Liver (tissue), 9 donors: ENCODE measurements around the gene ZBTB47. TPM values are rescaled to one million over a fixed set of nuclear protein-coding genes. Genes with fewer than 3 reads are reported as not detected.

Experiments
- DNase-seq: peaks from one replicate; pipeline ENCODE4 v3.0.0-alpha.2; 2017; ENCODE audit warnings: low spot score
- H3K27ac ChIP-seq, 2 donors: one replicate each; pipeline ENCODE4 v1.7.0; 2013; ENCODE audit warnings: inconsistent platforms in 2 of 2, low read length in 2 of 2, control low read depth in 1 of 2, low read depth in 1 of 2, mild to moderate bottlenecking in 1 of 2
- H3K27me3 ChIP-seq, 4 donors: one replicate each; pipeline versions ENCODE4 v1.6.1 to v1.7.0; 2013; ENCODE audit warnings: low read length in 3 of 4, inconsistent platforms in 1 of 4, mild to moderate bottlenecking in 1 of 4, moderate library complexity in 1 of 4; ENCODE audit not compliant: control insufficient read depth in 4 of 4, insufficient read depth in 4 of 4
- H3K36me3 ChIP-seq, 4 donors: one replicate each; pipeline versions ENCODE4 v1.6.1 to v1.7.0; 2013; ENCODE audit warnings: low read length in 3 of 4, mild to moderate bottlenecking in 3 of 4, low read depth in 1 of 4, moderate library complexity in 1 of 4; ENCODE audit not compliant: control insufficient read depth in 4 of 4, insufficient read depth in 3 of 4
- H3K4me1 ChIP-seq, 4 donors: one replicate each; pipeline versions ENCODE4 v1.6.1 to v1.7.0; 2013; ENCODE audit warnings: low read length in 3 of 4, mild to moderate bottlenecking in 3 of 4, moderate library complexity in 1 of 4; ENCODE audit not compliant: control insufficient read depth in 4 of 4, insufficient read depth in 4 of 4
- H3K4me3 ChIP-seq, 3 donors: one replicate each; pipeline versions ENCODE4 v1.6.1 to v1.7.0; 2013; ENCODE audit warnings: low read length in 3 of 3, control low read depth in 1 of 3, low read depth in 1 of 3, mild to moderate bottlenecking in 1 of 3
- H3K9ac ChIP-seq, 2 donors: one replicate each; pipeline ENCODE4 v1.7.0; 2013; ENCODE audit warnings: low read length in 2 of 2, mild to moderate bottlenecking in 2 of 2, moderate library complexity in 2 of 2, control low read depth in 1 of 2, low read depth in 1 of 2
- H3K9me3 ChIP-seq, 4 donors: one replicate each; pipeline versions ENCODE4 v1.6.1 to v1.7.0; 2013; ENCODE audit warnings: low read length in 3 of 4; ENCODE audit not compliant: control insufficient read depth in 4 of 4
- EGR1 ChIP-seq, 2 donors: IDR thresholded peaks; 2 replicates each; pipeline ENCODE4 v1.6.1; 2016 to 2018; ENCODE audit warnings: antibody characterized with exemption in 2 of 2, low read depth in 2 of 2
- FOXA1 ChIP-seq: IDR thresholded peaks from 2 replicates; pipeline ENCODE4 v1.6.1; 2016; ENCODE audit warnings: antibody characterized with exemption
- FOXA2 ChIP-seq: IDR thresholded peaks from 2 replicates; pipeline ENCODE4 v1.6.1; 2016; ENCODE audit warnings: antibody characterized with exemption
- GABPA ChIP-seq, 2 donors: IDR thresholded peaks in 1 of 2; conservative IDR thresholded peaks in 1 of 2; 2 replicates each; pipeline ENCODE4 v1.6.1; 2016; ENCODE audit warnings: antibody characterized with exemption in 2 of 2, mild to moderate bottlenecking in 1 of 2, moderate library complexity in 1 of 2
- HNF4A ChIP-seq, 2 donors: conservative IDR thresholded peaks; 2 replicates each; pipeline ENCODE4 v1.6.1; 2016; ENCODE audit warnings: antibody characterized with exemption in 2 of 2, mild to moderate bottlenecking in 2 of 2
- HNF4G ChIP-seq: IDR thresholded peaks from 2 replicates; pipeline ENCODE4 v1.6.1; 2016; ENCODE audit warnings: antibody characterized with exemption
- JUND ChIP-seq, 2 donors: IDR thresholded peaks; 2 replicates each; pipeline ENCODE4 v1.6.1; 2016; ENCODE audit warnings: antibody characterized with exemption in 2 of 2
- NR2F2 ChIP-seq: IDR thresholded peaks from 2 replicates; pipeline ENCODE4 v1.6.1; 2016; ENCODE audit warnings: antibody characterized with exemption
- RAD21 ChIP-seq, 2 donors: IDR thresholded peaks; 2 replicates each; pipeline ENCODE4 v1.6.1; 2016; ENCODE audit warnings: antibody characterized with exemption in 2 of 2, mild to moderate bottlenecking in 2 of 2
- RXRA ChIP-seq, 2 donors: IDR thresholded peaks; 2 replicates each; pipeline ENCODE4 v1.6.1; 2017 to 2018; ENCODE audit warnings: antibody characterized with exemption in 2 of 2, mild to moderate bottlenecking in 1 of 2
- SP1 ChIP-seq: IDR thresholded peaks from 2 replicates; pipeline ENCODE4 v1.6.1; 2018; ENCODE audit warnings: antibody characterized with exemption, mild to moderate bottlenecking
- TAF1 ChIP-seq: conservative IDR thresholded peaks from 2 replicates; pipeline ENCODE4 v1.6.1; 2016; ENCODE audit warnings: antibody characterized with exemption, mild to moderate bottlenecking
- YY1 ChIP-seq: IDR thresholded peaks from 2 replicates; pipeline ENCODE4 v1.6.1; 2016; ENCODE audit warnings: antibody characterized with exemption, mild to moderate bottlenecking
- WGBS: extraction: QIAGEN DNeasy Blood & Tissue Kit; methylation state at CpG from one replicate; pipeline ENCODE4 v1.1.7; 2013; 5-methylcytosine and 5-hydroxymethylcytosine counted together
- polyA plus RNA-seq, 2 donors: library from polyadenylated mRNA; stranded (reverse) in 1 of 2; unstranded in 1 of 2; fragments of 200-250 nt in 1 of 2; fragments of >200 nt in 1 of 2; fragmentation: Nextera tagmentation in 1 of 2; extraction: Ambion mirVana in 1 of 2; gene quantifications; one replicate each; pipeline versions ENCODE4 v1.2.1 to v1.2.3, GENCODE V29; 2013 to 2015
- total RNA-seq, 2 donors: library from RNA; depleted of rRNA; stranded (reverse); fragments of >200 nt; gene quantifications; one replicate each; pipeline ENCODE4 v1.2.3, GENCODE V29; 2014
- TF ChIP-seq, protein P1 (sequence below): IDR thresholded peaks from 2 replicates; pipeline ENCODE4 v1.6.1; 2016; ENCODE audit warnings: antibody characterized with exemption
- TF ChIP-seq, protein P2 (sequence below): IDR thresholded peaks from 2 replicates; pipeline ENCODE4 v1.6.1; 2016; ENCODE audit warnings: antibody characterized with exemption
- TF ChIP-seq, protein P3 (sequence below): fragments of 150-350 bp; IDR thresholded peaks from 2 replicates; pipeline ENCODE4 v1.5.1; 2017; ENCODE audit warnings: improper control_type of control experiment, low read depth, low read length; ENCODE audit not compliant: missing input control
- TF ChIP-seq, protein P4 (sequence below): IDR thresholded peaks from 2 replicates; pipeline ENCODE4 v1.6.1; 2016; ENCODE audit warnings: antibody characterized with exemption
- donor health status: healthy.
- donor health status: healthy.
- donor health status: healthy.
- donor health status: healthy.
- donor health status: healthy.

Gene ZBTB47
- total and polyA plus RNA-seq, 4 donors: 0.42 to 7.4 (median 4.2) TPM

DNA sequence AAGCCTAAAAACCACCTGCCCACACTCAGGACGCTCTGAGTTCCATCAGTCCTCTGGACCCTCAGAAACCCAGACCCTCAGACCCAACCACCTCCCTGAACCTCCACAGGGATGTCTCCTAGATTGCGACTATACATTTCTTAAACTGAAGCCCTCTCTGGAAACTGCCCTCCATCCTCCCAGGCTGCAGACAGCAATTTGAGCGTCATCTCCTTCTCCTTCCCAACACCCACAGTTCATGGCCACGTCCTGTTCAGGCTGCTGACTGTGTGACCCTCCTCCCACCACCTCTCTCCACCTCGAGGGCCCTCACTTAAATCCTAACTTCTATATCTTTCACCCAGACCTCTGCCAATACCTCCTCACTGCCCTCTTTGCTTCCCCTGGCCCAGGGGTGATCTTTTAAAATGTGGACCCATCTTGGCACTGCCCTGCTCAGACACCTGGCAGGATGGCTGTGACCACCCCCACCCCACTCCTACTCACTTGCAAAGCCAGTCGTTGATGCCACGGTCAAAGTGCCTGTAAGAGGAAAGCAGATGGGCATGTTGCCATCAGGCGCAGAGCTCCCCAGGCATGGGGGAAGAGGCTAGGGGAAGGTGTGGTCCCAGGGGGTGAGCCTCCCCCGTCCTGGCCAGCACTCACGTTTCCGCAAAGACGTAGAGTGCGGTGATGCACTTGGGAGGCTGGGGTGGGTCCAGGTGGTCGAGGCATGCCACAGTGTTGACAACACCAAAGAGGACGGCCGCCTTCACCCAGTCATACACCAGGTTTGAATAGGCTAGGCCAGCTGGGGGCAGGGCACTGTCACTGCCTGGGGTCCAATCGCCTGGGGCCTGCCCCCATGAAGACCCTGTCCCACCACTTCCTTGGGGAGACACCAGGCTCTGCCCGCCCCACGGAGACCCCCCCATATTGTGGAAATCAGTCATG, 43.1 kb downstream of the ZBTB47 start:
- Histone ChIP-seq H3K9me3 (no peaks in the 10 kb centered on the region), H3K4me1 (no peaks in the 10 kb centered on the region), H3K4me3 (no peak overlapping the region), H3K9ac (no peak overlapping the region), H3K27me3 (no peaks in the 10 kb centered on the region), H3K27ac (no peak overlapping the region), H3K36me3 (no peaks in the 10 kb centered on the region)
- DNase-seq: no peak
- TF ChIP-seq JUND (IDR thresholded peaks at IDR 0.05): no peak
- TF ChIP-seq RAD21 (IDR thresholded peaks at IDR 0.05): no peak
- TF ChIP-seq TAF1: no peak
- TF ChIP-seq HNF4A (conservative IDR thresholded peaks at IDR 0.05): no peak
- TF ChIP-seq HNF4G: no peak
- no peak for TF ChIP-seq GABPA (IDR thresholded peaks at IDR 0.05 in 1 of 2, conservative IDR thresholded peaks at IDR 0.05 in 1 of 2)
- no peak for TF ChIP-seq NR2F2
- TF ChIP-seq, protein P1, sequence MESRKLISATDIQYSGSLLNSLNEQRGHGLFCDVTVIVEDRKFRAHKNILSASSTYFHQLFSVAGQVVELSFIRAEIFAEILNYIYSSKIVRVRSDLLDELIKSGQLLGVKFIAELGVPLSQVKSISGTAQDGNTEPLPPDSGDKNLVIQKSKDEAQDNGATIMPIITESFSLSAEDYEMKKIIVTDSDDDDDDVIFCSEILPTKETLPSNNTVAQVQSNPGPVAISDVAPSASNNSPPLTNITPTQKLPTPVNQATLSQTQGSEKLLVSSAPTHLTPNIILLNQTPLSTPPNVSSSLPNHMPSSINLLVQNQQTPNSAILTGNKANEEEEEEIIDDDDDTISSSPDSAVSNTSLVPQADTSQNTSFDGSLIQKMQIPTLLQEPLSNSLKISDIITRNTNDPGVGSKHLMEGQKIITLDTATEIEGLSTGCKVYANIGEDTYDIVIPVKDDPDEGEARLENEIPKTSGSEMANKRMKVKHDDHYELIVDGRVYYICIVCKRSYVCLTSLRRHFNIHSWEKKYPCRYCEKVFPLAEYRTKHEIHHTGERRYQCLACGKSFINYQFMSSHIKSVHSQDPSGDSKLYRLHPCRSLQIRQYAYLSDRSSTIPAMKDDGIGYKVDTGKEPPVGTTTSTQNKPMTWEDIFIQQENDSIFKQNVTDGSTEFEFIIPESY: no peak
- TF ChIP-seq, protein P2, sequence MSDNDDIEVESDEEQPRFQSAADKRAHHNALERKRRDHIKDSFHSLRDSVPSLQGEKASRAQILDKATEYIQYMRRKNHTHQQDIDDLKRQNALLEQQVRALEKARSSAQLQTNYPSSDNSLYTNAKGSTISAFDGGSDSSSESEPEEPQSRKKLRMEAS: no peak
- TF ChIP-seq RXRA (IDR thresholded peaks at IDR 0.05): no peak
- TF ChIP-seq, protein P3, sequence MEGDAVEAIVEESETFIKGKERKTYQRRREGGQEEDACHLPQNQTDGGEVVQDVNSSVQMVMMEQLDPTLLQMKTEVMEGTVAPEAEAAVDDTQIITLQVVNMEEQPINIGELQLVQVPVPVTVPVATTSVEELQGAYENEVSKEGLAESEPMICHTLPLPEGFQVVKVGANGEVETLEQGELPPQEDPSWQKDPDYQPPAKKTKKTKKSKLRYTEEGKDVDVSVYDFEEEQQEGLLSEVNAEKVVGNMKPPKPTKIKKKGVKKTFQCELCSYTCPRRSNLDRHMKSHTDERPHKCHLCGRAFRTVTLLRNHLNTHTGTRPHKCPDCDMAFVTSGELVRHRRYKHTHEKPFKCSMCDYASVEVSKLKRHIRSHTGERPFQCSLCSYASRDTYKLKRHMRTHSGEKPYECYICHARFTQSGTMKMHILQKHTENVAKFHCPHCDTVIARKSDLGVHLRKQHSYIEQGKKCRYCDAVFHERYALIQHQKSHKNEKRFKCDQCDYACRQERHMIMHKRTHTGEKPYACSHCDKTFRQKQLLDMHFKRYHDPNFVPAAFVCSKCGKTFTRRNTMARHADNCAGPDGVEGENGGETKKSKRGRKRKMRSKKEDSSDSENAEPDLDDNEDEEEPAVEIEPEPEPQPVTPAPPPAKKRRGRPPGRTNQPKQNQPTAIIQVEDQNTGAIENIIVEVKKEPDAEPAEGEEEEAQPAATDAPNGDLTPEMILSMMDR: no peak
- TF ChIP-seq SP1: no peak
- TF ChIP-seq FOXA1: no peak
- no peak for TF ChIP-seq FOXA2
- no peak for TF ChIP-seq EGR1 (IDR thresholded peaks at IDR 0.05; ENCODE audit: low read depth in 2 of 2)
- 74% methylated on average over 19 of the region's 19 CpGs for WGBS

DNA sequence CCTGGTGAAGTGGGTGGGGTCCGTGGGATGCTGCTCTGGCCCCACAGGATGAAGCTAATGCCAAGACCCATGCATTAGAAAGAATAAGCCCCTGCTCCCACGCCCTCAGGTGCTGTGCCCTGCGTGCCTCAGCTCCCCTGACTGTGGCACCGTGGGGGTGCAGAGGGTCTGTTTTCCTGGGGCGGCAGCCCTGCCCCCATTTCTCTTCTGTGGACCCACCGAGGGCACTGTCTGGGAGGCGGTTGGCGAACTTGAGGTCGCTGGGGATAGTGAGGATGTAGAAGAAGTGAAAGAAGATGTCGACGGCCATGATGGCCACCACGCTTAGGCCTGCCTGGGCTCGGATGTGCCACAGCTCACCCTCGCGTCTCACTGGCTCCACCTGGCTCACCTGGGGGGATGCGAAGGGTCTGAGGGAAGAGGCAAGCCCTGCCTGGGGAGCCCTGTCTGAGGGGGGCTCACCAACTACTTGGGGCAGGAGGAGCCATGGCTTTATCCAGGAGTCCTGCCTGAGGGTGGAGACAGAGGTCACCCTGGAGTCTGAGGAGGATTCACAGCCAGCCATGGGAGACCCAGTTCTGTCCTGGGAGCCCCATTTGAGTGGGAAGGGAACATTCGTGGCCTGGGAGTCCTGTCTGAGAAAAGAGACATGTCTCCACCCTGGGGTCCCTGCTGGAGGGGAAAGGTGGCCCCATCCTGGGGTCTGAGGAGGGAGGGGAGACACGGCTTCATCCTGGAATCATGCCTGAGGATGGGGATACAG, 44.0 kb downstream of the ZBTB47 start:
- no peaks in the 10 kb centered on the region for H3K27me3 ChIP-seq
- no peaks in the 10 kb centered on the region for H3K4me1 ChIP-seq
- no peak for DNase-seq
- no peak overlapping the region for H3K27ac ChIP-seq
- 88% methylated on average over 18 of the region's 18 CpGs for WGBS
- no peak overlapping the region for H3K9ac ChIP-seq
- no peaks in the 10 kb centered on the region for H3K9me3 ChIP-seq
- H3K36me3 ChIP-seq: no peaks in the 10 kb centered on the region
- H3K4me3 ChIP-seq: no peak overlapping the region
- TF ChIP-seq RAD21 (IDR thresholded peaks at IDR 0.05) (no peak), TAF1 (no peak), RXRA (IDR thresholded peaks at IDR 0.05) (no peak), HNF4A (conservative IDR thresholded peaks at IDR 0.05) (no peak), JUND (IDR thresholded peaks at IDR 0.05) (no peak), FOXA2 (no peak), HNF4G (no peak), GABPA (IDR thresholded peaks at IDR 0.05 in 1 of 2, conservative IDR thresholded peaks at IDR 0.05 in 1 of 2) (no peak), SP1 (no peak), YY1 (no peak)
- TF ChIP-seq, protein P2: no peak
- TF ChIP-seq, protein P1: no peak
- TF ChIP-seq, protein P4, sequence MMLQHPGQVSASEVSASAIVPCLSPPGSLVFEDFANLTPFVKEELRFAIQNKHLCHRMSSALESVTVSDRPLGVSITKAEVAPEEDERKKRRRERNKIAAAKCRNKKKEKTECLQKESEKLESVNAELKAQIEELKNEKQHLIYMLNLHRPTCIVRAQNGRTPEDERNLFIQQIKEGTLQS: no peak
- TF ChIP-seq, protein P3: no peak
